ENCODE measurements around the gene BBS9.

- no peak for TF ChIP-seq CTCF (IDR thresholded peaks at IDR 0.05)
- no peak for TF ChIP-seq ZFX (IDR thresholded peaks at IDR 0.05; ENCODE audit: borderline replicate concordance)
These were observed 121.1 kb downstream of the BBS9 start for GRCh38 chr7:33250421-33250871.
